Measurements from ENCODE around the gene LY6G6D.

Gene LY6G6D

GRCh38 chr6:31737315-31737990 is 22.3 kb downstream of the LY6G6D start:
- DNase-seq, result no peak

GRCh38 chr6:31737991-31738979 is 23.1 kb downstream of the LY6G6D start:
- peak; percentile 68 for DNase-seq

GRCh38 chr6:31739639-31740396 is 24.7 kb downstream of the LY6G6D start, which contains the start of gene MSH5:
MSH5 (plus strand) TSS chr6:31740005; CDS start chr6:31740467, 462 bp downstream.
- peak; percentile 98 for DNase-seq

GRCh38 chr6:31740397-31741223 is 25.5 kb downstream of the LY6G6D start:
- DNase-seq, result no peak

GRCh38 chr6:31741815-31742214 is 26.7 kb downstream of the LY6G6D start:
- no peak for DNase-seq

- no peak for DNase-seq
Observed at GRCh38 chr6:31742894-31743293, 27.7 kb downstream of the LY6G6D start.

GRCh38 chr6:31744422-31744821 is 29.3 kb downstream of the LY6G6D start:
- DNase-seq, result no peak

GRCh38 chr6:31749301-31750036 is 34.3 kb downstream of the LY6G6D start:
- no peak for DNase-seq

GRCh38 chr6:31750411-31751022 is 35.4 kb downstream of the LY6G6D start:
- DNase-seq, result no peak

GRCh38 chr6:31752739-31753319 is 37.7 kb downstream of the LY6G6D start:
- DNase-seq, result no peak

GRCh38 chr6:31758281-31758680 is 43.1 kb downstream of the LY6G6D start:
- no peak for DNase-seq

GRCh38 chr6:31760790-31761189 is 45.6 kb downstream of the LY6G6D start:
- DNase-seq, result no peak

- no peak for DNase-seq
Observed at GRCh38 chr6:31761343-31761742, 46.2 kb downstream of the LY6G6D start.

- DNase-seq, result no peak
Observed at GRCh38 chr6:31762356-31762755, 47.2 kb downstream of the LY6G6D start, which contains the start of gene SAPCD1. SAPCD1 (plus strand) TSS chr6:31762656; CDS start chr6:31763055, 399 bp downstream.

GRCh38 chr6:31762878-31763618 is 47.9 kb downstream of the LY6G6D start:
- no peak for DNase-seq

- no peak for DNase-seq
Observed at GRCh38 chr6:31763619-31763940, 48.4 kb downstream of the LY6G6D start.

GRCh38 chr6:31764198-31764597 is 49.0 kb downstream of the LY6G6D start:
- no peak for DNase-seq

GRCh38 chr6:31765559-31765909 is 50.4 kb downstream of the LY6G6D start:
- DNase-seq, result no peak

GRCh38 chr6:31765910-31766794 is 51.0 kb downstream of the LY6G6D start:
- no peak for DNase-seq
